Neutrophil (primary cell): Measurements from ENCODE around the gene RTN1.

Experiments
- H3K27ac ChIP-seq: fragments of 200-600 bp; sonication (generic); 2 replicates; pipeline ENCODE4 v1.5.1; 2016; ENCODE audit warnings: mild to moderate bottlenecking, moderate library complexity
- H3K27me3 ChIP-seq: fragments of 200-600 bp; sonication (generic); 2 replicates; pipeline ENCODE4 v1.6.0; 2016; ENCODE audit warnings: mild to moderate bottlenecking
- H3K36me3 ChIP-seq: fragments of 200-600 bp; sonication (generic); 2 replicates; pipeline ENCODE4 v1.5.1; 2017
- H3K4me1 ChIP-seq, 2 experiments: fragments of 200-600 bp in 1 of 2; sonication (generic) in 1 of 2; 1 replicate in 1 of 2; 2 replicates in 1 of 2; pipeline versions ENCODE4 v1.5.1 to v1.6.1; 2013 to 2016; ENCODE audit warnings: low read depth in 1 of 2, low read length in 1 of 2, mild to moderate bottlenecking in 1 of 2, moderate library complexity in 1 of 2; ENCODE audit not compliant: control insufficient read depth in 1 of 2, insufficient read depth in 1 of 2
- H3K4me3 ChIP-seq, 2 experiments: fragments of 200-600 bp in 1 of 2; sonication (generic) in 1 of 2; 1 replicate in 1 of 2; 2 replicates in 1 of 2; pipeline ENCODE4 v1.5.1; 2013 to 2016; ENCODE audit warnings: low read depth in 1 of 2, low read length in 1 of 2, mild to moderate bottlenecking in 1 of 2, moderate library complexity in 1 of 2
- H3K9me3 ChIP-seq: fragments of 200-600 bp; sonication (generic); 2 replicates; pipeline ENCODE4 v1.5.1; 2016
- CTCF ChIP-seq: fragments of 200-600 bp; sonication (generic); IDR thresholded peaks from 2 replicates; pipeline ENCODE4 v1.5.1; 2016; ENCODE audit warnings: antibody characterized with exemption

RTN1 gene

GRCh38 chr14:59566296-59566695 lies 304.3 kb downstream of the RTN1 start:
- Histone ChIP-seq H3K4me1 (no peaks in the 10 kb centered on the region), H3K27ac (no peak overlapping the region), H3K4me3 (no peak overlapping the region), H3K9me3 (no peaks in the 10 kb centered on the region), H3K36me3 (no peaks in the 10 kb centered on the region), H3K27me3 (no peaks in the 10 kb centered on the region)
- TF ChIP-seq CTCF = no peak

GRCh38 chr14:59565087-59565486 lies 305.5 kb downstream of the RTN1 start:
- H3K27me3 ChIP-seq = no peaks in the 10 kb centered on the region
- H3K4me3 ChIP-seq = no peak overlapping the region
- no peaks in the 10 kb centered on the region for H3K36me3 ChIP-seq
- no peak for TF ChIP-seq CTCF
- no peaks in the 10 kb centered on the region for H3K4me1 ChIP-seq
- no peaks in the 10 kb centered on the region for H3K9me3 ChIP-seq
- no peak overlapping the region for H3K27ac ChIP-seq

GRCh38 chr14:59564366-59564765 lies 306.2 kb downstream of the RTN1 start:
- H3K27me3 ChIP-seq = no peaks in the 10 kb centered on the region
- H3K4me3 ChIP-seq = no peak overlapping the region
- TF ChIP-seq CTCF = no peak
- H3K36me3 ChIP-seq = no peaks in the 10 kb centered on the region
- no peak overlapping the region for H3K27ac ChIP-seq
- no peaks in the 10 kb centered on the region for H3K4me1 ChIP-seq
- H3K9me3 ChIP-seq = no peaks in the 10 kb centered on the region

GRCh38 chr14:59547310-59547709 lies 323.3 kb downstream of the RTN1 start:
- H3K4me3 ChIP-seq = no peak overlapping the region
- no peak overlapping the region for H3K27ac ChIP-seq
- H3K9me3 ChIP-seq = no peaks in the 10 kb centered on the region
- no peaks in the 10 kb centered on the region for H3K4me1 ChIP-seq
- no peaks in the 10 kb centered on the region for H3K36me3 ChIP-seq
- TF ChIP-seq CTCF = no peak
- H3K27me3 ChIP-seq = no peaks in the 10 kb centered on the region
